Endothelial cell of umbilical vein (primary cell): ENCODE results near the gene EHMT1. TPM values are rescaled to one million over a fixed set of nuclear protein-coding genes. Genes with fewer than 3 reads are reported as not detected.

ENCODE experiments used
- BruUV-seq: library from RNA; stranded (reverse); fragments of 400-500 nt; replicated peaks from 2 replicates; lab custom pipeline; 2021; lab: Mats Ljungman, UMichigan
- CTCF ChIA-PET: fragments of 300-600, 350-600 bp; sonication (Branson Sonifier 250); formaldehyde crosslinking; loops from one replicate; lab custom pipeline; 2021; ENCODE audit warnings: antibody characterized with exemption, inconsistent platforms; lab: Charles Lee
- POLR2A ChIA-PET: fragments of 300-600, 350-600 bp; sonication (Branson Sonifier 250); formaldehyde crosslinking; loops from one replicate; lab custom pipeline; 2021; ENCODE audit warnings: antibody characterized with exemption, inconsistent platforms; lab: Charles Lee
- DNase-seq: peaks from one replicate; pipeline ENCODE4 v3.0.0-alpha.2; 2011; ENCODE audit warnings: low read depth, low spot score
- FAIRE-seq: peaks from 2 replicates; lab custom pipeline; 2011; peaks lifted over from hg19 to GRCh38; lab: Jason Lieb, UNC
- H2AFZ ChIP-seq: 2 replicates; pipeline ENCODE4 v1.6.0; 2012; ENCODE audit warnings: low read depth, low read length, control low read depth, inconsistent platforms
- H3K27ac ChIP-seq: 2 replicates; pipeline ENCODE4 v1.5.1; 2011; ENCODE audit warnings: low read depth, mild to moderate bottlenecking, control low read depth, low read length, moderate library complexity; ENCODE audit not compliant: insufficient read depth
- H3K27me3 ChIP-seq, 2 experiments: 2 replicates each; pipeline versions ENCODE4 v1.6.0 to v1.6.1; 2011; ENCODE audit warnings: low read length in 2 of 2, mixed read lengths in 1 of 2; ENCODE audit not compliant: control insufficient read depth in 2 of 2, insufficient read depth in 2 of 2
- H3K36me3 ChIP-seq, 2 experiments: 2 replicates in 1 of 2; 3 replicates in 1 of 2; pipeline ENCODE4 v1.5.1; 2011; ENCODE audit warnings: low read length in 2 of 2, mild to moderate bottlenecking in 1 of 2, moderate library complexity in 1 of 2; ENCODE audit not compliant: control insufficient read depth in 2 of 2, insufficient read depth in 2 of 2; ENCODE audit errors: extremely low read depth in 1 of 2
- H3K4me1 ChIP-seq: 3 replicates; pipeline ENCODE4 v1.5.1; 2011; ENCODE audit warnings: mild to moderate bottlenecking, low read length; ENCODE audit not compliant: control insufficient read depth, insufficient read depth; ENCODE audit errors: extremely low read depth
- H3K4me2 ChIP-seq: 2 replicates; pipeline ENCODE4 v1.6.1; 2011; ENCODE audit warnings: low read length, control low read depth, mixed read lengths; ENCODE audit not compliant: insufficient read depth
- H3K4me3 ChIP-seq, 3 experiments: fragments of 200-600 bp in 1 of 3; sonication (generic), shearing (Covaris generic) in 1 of 3; replicated peaks in 1 of 3; 2 replicates each; pipeline ENCODE4 v1.5.1; 2011 to 2016; ENCODE audit warnings: control low read depth in 3 of 3, low read length in 3 of 3, mild to moderate bottlenecking in 2 of 3, inconsistent platforms in 1 of 3, low read depth in 1 of 3, moderate library complexity in 1 of 3; ENCODE audit not compliant: insufficient read depth in 1 of 3
- H3K79me2 ChIP-seq: 2 replicates; pipeline ENCODE4 v1.6.0; 2012; ENCODE audit warnings: low read length, inconsistent platforms; ENCODE audit not compliant: control insufficient read depth, insufficient read depth
- H3K9ac ChIP-seq: replicated peaks from 2 replicates; pipeline ENCODE3; 2011; ENCODE audit warnings: low read length, control low read depth; ENCODE audit not compliant: insufficient read depth; ENCODE audit errors: extremely low read depth
- H3K9me1 ChIP-seq: replicated peaks from 3 replicates; pipeline ENCODE4 v1.6.0; 2011; ENCODE audit warnings: mild to moderate bottlenecking, low read length; ENCODE audit not compliant: control insufficient read depth, insufficient read depth; ENCODE audit errors: extremely low read depth
- H3K9me3 ChIP-seq: replicated peaks from 2 replicates; pipeline ENCODE4 v1.5.1; 2012; ENCODE audit warnings: low read length, inconsistent platforms; ENCODE audit not compliant: control insufficient read depth, insufficient read depth
- H4K20me1 ChIP-seq: replicated peaks from 2 replicates; pipeline ENCODE3; 2011; ENCODE audit warnings: mild to moderate bottlenecking, low read length; ENCODE audit not compliant: control insufficient read depth, insufficient read depth; ENCODE audit errors: extremely low read depth
- FOS ChIP-seq: IDR thresholded peaks from 2 replicates; pipeline ENCODE4 v1.6.1; 2011; ENCODE audit warnings: mild to moderate bottlenecking, low read length, moderate library complexity, borderline replicate concordance; ENCODE audit not compliant: insufficient read depth
- GATA2 ChIP-seq: IDR thresholded peaks from 2 replicates; pipeline ENCODE4 v1.7.0; 2011; ENCODE audit warnings: low read depth, mild to moderate bottlenecking, moderate library complexity, mixed read lengths, low read length; ENCODE audit not compliant: insufficient read length, insufficient read depth
- JUN ChIP-seq: IDR thresholded peaks from 2 replicates; pipeline ENCODE4 v1.6.1; 2011; ENCODE audit warnings: borderline replicate concordance, low read depth; ENCODE audit not compliant: insufficient read length, insufficient read depth
- MYC ChIP-seq: IDR thresholded peaks from one replicate; pipeline ENCODE4 v1.6.1; 2011; ENCODE audit warnings: mild to moderate bottlenecking, low read depth, low read length
- POLR2A ChIP-seq: IDR thresholded peaks from 2 replicates; pipeline ENCODE4 v1.6.1; 2012; ENCODE audit warnings: low read depth, mild to moderate bottlenecking, control low read depth, low read length
- dilution Hi-C: fragments of 300-500 bp; cut with MboI; formaldehyde crosslinking; loops from one replicate; pipeline ENCODE4 v1.15.0; 2019; ENCODE audit warnings: low sequenced_read_pairs; ENCODE audit not compliant: extremely low pct_ligation_motif_present
- intact Hi-C: fragments of 100-400 bp; cut with micrococcal nuclease; formaldehyde crosslinking; loops from one replicate; pipeline ENCODE4 v1.10.0; 2022
- polyA plus RNA-seq, 4 experiments: library from polyadenylated mRNA; depleted of rRNA in 3 of 4; stranded (reverse) in 3 of 4; unstranded in 1 of 4; fragments of >200 nt; gene quantifications; 2 replicates each; pipeline versions ENCODE4 v1.2.1 to v1.2.3, GENCODE V29; 2011 to 2012; ENCODE audit warnings: missing spikeins in 1 of 4
- total RNA-seq: library from RNA; stranded (reverse); gene quantifications from 2 replicates; pipeline ENCODE4 v1.2.3, GENCODE V29; 2021
- TF ChIP-seq, protein P1 (sequence below), 2 donors: IDR thresholded peaks; 1 replicate in 1 of 2; 2 replicates in 1 of 2; pipeline ENCODE4 v1.5.1; 2011; ENCODE audit warnings: low read length in 2 of 2, mild to moderate bottlenecking in 2 of 2, moderate library complexity in 2 of 2, control low read depth in 1 of 2, inconsistent platforms in 1 of 2, low read depth in 1 of 2; ENCODE audit not compliant: insufficient read depth in 1 of 2; ENCODE audit errors: extremely low read depth in 1 of 2

EHMT1 gene
- total and polyA plus RNA-seq, 2 donors (not counting 3 experiments of a cell fraction or from before 2014, with no cell fraction given) = 48.2 to 104 TPM

DNA sequence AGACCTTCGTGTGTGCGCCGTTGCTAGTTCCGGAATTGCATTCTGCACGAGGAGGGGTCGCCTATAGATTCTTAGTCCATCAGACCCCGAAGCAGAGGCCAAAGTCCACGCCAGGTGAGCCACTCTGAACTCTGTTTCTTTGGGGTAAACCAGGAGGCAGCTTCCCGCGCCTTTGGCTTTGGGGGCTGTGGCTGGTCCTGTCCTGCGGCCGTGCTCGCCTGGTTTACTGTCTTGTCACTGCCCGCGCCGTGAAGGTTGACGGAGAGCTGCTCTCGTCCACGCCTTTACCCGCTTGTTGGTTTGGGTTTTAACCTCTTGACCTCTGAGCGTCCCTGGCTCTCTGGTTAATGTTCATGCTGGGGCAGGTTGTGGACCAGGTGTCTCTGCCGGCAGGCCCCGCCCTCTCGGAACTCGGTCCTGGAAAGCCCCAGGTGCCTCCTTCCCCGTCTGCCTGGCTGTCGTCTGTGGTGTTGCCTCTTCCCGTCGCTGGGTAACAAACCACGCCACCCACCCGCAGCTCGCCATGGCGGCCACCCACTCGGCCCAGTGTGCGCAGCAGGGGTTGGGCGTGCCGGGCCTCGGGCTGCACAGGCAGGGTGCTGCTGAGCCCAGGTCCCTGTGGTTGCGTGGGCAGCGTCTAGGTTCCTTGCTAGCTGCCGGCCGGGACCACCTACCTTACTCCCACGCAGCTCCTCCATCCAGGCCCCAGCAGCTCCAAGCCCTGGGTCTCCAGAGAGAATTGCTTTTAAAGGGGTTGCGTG is 214.2 kb downstream of the EHMT1 start:
- H3K27me3 ChIP-seq = no peaks in the 10 kb centered on the region
- peaks cover 0 to 19% of the 10 kb centered on the region in 2 experiments for H3K36me3 ChIP-seq
- H3K4me3 ChIP-seq = no peak overlapping the region
- no peaks in the 10 kb centered on the region for H4K20me1 ChIP-seq
- POLR2A ChIA-PET = no interaction called here
- no peaks in the 10 kb centered on the region for H3K4me1 ChIP-seq
- no peak overlapping the region for H3K4me2 ChIP-seq
- intact Hi-C loops (no loop called here), dilution Hi-C loops (no loop called here)
- no peak overlapping the region for H3K27ac ChIP-seq
- DNase-seq (no peak), FAIRE-seq (no peak)
- no TSS peak for BruUV-seq
- CTCF ChIA-PET = no interaction called here
- H3K79me2 ChIP-seq = no peaks in the 10 kb centered on the region
- no peaks in the 10 kb centered on the region for H3K9me1 ChIP-seq
- TF ChIP-seq MYC (no peak), GATA2 (no peak), POLR2A (no peak), JUN (no peak), FOS (no peak)
- TF ChIP-seq, protein P1, sequence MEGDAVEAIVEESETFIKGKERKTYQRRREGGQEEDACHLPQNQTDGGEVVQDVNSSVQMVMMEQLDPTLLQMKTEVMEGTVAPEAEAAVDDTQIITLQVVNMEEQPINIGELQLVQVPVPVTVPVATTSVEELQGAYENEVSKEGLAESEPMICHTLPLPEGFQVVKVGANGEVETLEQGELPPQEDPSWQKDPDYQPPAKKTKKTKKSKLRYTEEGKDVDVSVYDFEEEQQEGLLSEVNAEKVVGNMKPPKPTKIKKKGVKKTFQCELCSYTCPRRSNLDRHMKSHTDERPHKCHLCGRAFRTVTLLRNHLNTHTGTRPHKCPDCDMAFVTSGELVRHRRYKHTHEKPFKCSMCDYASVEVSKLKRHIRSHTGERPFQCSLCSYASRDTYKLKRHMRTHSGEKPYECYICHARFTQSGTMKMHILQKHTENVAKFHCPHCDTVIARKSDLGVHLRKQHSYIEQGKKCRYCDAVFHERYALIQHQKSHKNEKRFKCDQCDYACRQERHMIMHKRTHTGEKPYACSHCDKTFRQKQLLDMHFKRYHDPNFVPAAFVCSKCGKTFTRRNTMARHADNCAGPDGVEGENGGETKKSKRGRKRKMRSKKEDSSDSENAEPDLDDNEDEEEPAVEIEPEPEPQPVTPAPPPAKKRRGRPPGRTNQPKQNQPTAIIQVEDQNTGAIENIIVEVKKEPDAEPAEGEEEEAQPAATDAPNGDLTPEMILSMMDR (IDR thresholded peaks at IDR 0.05; ENCODE audit: extremely low read depth in 1 of 2, insufficient read depth in 1 of 2, low read depth in 1 of 2, low read length in 2 of 2) = no peak
- no peaks in the 10 kb centered on the region for H3K9me3 ChIP-seq
- H2AFZ ChIP-seq = no peak overlapping the region
- no peak overlapping the region for H3K9ac ChIP-seq
